ENCODE data around the gene PHF20.

GRCh38 chr20:35988910-35989463, 217.2 kb downstream of the PHF20 start:
- no peak for TF ChIP-seq CTCF (IDR thresholded peaks at IDR 0.05)
- no peak for TF ChIP-seq POLR2A (IDR thresholded peaks at IDR 0.05)
